Thyroid gland (tissue), 4 donors: ENCODE data around the gene SCTR.

Source experiments
- CTCF ChIP-seq, 6 experiments: fragments of 200-600 bp in 3 of 6; fragments of 450-650 bp in 3 of 6; sonication (generic) in 3 of 6; IDR thresholded peaks; one replicate each; pipeline ENCODE4 v1.5.1; 2016 to 2019; ENCODE audit warnings: antibody characterized with exemption in 6 of 6, mild to moderate bottlenecking in 2 of 6, inconsistent platforms in 1 of 6, moderate library complexity in 1 of 6
- POLR2A ChIP-seq, 2 donors: fragments of 450-650 bp; IDR thresholded peaks; one replicate each; pipeline ENCODE4 v1.6.1; 2017; ENCODE audit warnings: antibody characterized with exemption in 2 of 2, mild to moderate bottlenecking in 2 of 2, moderate library complexity in 1 of 2

- TF ChIP-seq CTCF (IDR thresholded peaks at IDR 0.05) (no peak), POLR2A (IDR thresholded peaks at IDR 0.05) (no peak)
These were observed 91.3 kb downstream of the SCTR start for GRCh38 chr2:119432851-119433522.
